Hepatocyte (in vitro differentiated cells): ENCODE measurements around the gene SLC17A7. TPM values are rescaled to one million over a fixed set of nuclear protein-coding genes. Genes with fewer than 3 reads are reported as not detected.

ENCODE experiments used
- DNase-seq: peaks from one replicate; pipeline ENCODE4 v3.0.0-alpha.2; 2016; ENCODE audit warnings: low spot score
- H2AFZ ChIP-seq: fragments of 200-600 bp; sonication (generic); 2 replicates; pipeline ENCODE4 v1.6.0; 2016; ENCODE audit warnings: antibody characterized with exemption, mild to moderate bottlenecking
- H3K27ac ChIP-seq: fragments of 200-600 bp; sonication (generic); 2 replicates; pipeline ENCODE4 v1.5.1; 2016; ENCODE audit warnings: mild to moderate bottlenecking
- H3K27me3 ChIP-seq: fragments of 200-600 bp; sonication (generic); 2 replicates; pipeline ENCODE4 v1.6.1; 2016
- H3K36me3 ChIP-seq: fragments of 200-600 bp; sonication (generic); replicated peaks from 2 replicates; pipeline ENCODE4 v1.5.1; 2016; ENCODE audit warnings: low read depth; ENCODE audit not compliant: insufficient read depth
- H3K4me1 ChIP-seq: fragments of 200-600 bp; sonication (generic); 2 replicates; pipeline ENCODE4 v1.5.1; 2016; ENCODE audit warnings: mild to moderate bottlenecking, moderate library complexity; ENCODE audit not compliant: insufficient read depth
- H3K4me2 ChIP-seq: fragments of 200-600 bp; sonication (generic); 2 replicates; pipeline ENCODE4 v1.6.0; 2016
- H3K4me3 ChIP-seq: fragments of 200-600 bp; sonication (generic); 2 replicates; pipeline ENCODE4 v1.5.1; 2016; ENCODE audit warnings: mild to moderate bottlenecking
- H3K79me2 ChIP-seq: fragments of 200-600 bp; sonication (generic); 2 replicates; pipeline ENCODE4 v1.6.0; 2017; ENCODE audit warnings: mild to moderate bottlenecking
- H3K9me2 ChIP-seq: fragments of 200-600 bp; sonication (generic); replicated peaks from 2 replicates; pipeline ENCODE4 v1.6.0; 2017; ENCODE audit warnings: mild to moderate bottlenecking; ENCODE audit not compliant: insufficient read depth
- H3K9me3 ChIP-seq: fragments of 200-600 bp; sonication (generic); 2 replicates; pipeline ENCODE4 v1.5.1; 2016; ENCODE audit warnings: low read depth, mild to moderate bottlenecking
- H4K20me1 ChIP-seq: fragments of 200-600 bp; sonication (generic); 2 replicates; pipeline ENCODE4 v1.6.0; 2016; ENCODE audit warnings: mild to moderate bottlenecking; ENCODE audit not compliant: insufficient read depth, poor library complexity, severe bottlenecking
- EZH2 ChIP-seq: fragments of 200-600 bp; sonication (generic); IDR thresholded peaks from 2 replicates; pipeline ENCODE4 v1.6.1; 2016; ENCODE audit warnings: antibody characterized with exemption, mild to moderate bottlenecking, borderline replicate concordance
- EZH2phosphoT487 ChIP-seq: fragments of 200-600 bp; sonication (generic); IDR thresholded peaks from one replicate; pipeline ENCODE4 v1.6.1; 2018; ENCODE audit warnings: antibody characterized with exemption, mild to moderate bottlenecking, low read depth, moderate library complexity; ENCODE audit not compliant: unreplicated experiment, severe bottlenecking
- WGBS: methylation state at CpG from one replicate; pipeline ENCODE4 v1.1.6; 2016; ENCODE audit warnings: low lambda C conversion rate; ENCODE audit errors: missing lambda C conversion rate; 5-methylcytosine and 5-hydroxymethylcytosine counted together
- polyA plus RNA-seq: library from polyadenylated mRNA; unstranded; fragments of >200 nt; fragmentation: Nextera tagmentation; extraction: Ambion mirVana; gene quantifications from 2 replicates; pipeline ENCODE4 v1.2.1, GENCODE V29; 2016
- total RNA-seq: library from RNA; depleted of rRNA; stranded (reverse); fragments of >200 nt; gene quantifications from 2 replicates; pipeline ENCODE4 v1.2.3, GENCODE V29; 2014
- TF ChIP-seq, protein P1 (sequence below): fragments of 200-600 bp; sonication (generic); IDR thresholded peaks from 2 replicates; pipeline ENCODE4 v1.5.1; 2016; ENCODE audit warnings: antibody characterized with exemption, mild to moderate bottlenecking; ENCODE audit not compliant: poor library complexity

SLC17A7 gene
- total and polyA plus RNA-seq, 2 experiments from 2014 or later, result 0.13 to 0.51 TPM

- H3K27me3 ChIP-seq, result no peaks in the 10 kb centered on the region
- H3K9me3 ChIP-seq, result no peaks in the 10 kb centered on the region
- WGBS, result 41% methylated on average over 25 of the region's 27 CpGs
- H3K27ac ChIP-seq, result no peak overlapping the region
- H3K36me3 ChIP-seq, result no peaks in the 10 kb centered on the region
- no peaks in the 10 kb centered on the region for H4K20me1 ChIP-seq
- TF ChIP-seq, protein P1, sequence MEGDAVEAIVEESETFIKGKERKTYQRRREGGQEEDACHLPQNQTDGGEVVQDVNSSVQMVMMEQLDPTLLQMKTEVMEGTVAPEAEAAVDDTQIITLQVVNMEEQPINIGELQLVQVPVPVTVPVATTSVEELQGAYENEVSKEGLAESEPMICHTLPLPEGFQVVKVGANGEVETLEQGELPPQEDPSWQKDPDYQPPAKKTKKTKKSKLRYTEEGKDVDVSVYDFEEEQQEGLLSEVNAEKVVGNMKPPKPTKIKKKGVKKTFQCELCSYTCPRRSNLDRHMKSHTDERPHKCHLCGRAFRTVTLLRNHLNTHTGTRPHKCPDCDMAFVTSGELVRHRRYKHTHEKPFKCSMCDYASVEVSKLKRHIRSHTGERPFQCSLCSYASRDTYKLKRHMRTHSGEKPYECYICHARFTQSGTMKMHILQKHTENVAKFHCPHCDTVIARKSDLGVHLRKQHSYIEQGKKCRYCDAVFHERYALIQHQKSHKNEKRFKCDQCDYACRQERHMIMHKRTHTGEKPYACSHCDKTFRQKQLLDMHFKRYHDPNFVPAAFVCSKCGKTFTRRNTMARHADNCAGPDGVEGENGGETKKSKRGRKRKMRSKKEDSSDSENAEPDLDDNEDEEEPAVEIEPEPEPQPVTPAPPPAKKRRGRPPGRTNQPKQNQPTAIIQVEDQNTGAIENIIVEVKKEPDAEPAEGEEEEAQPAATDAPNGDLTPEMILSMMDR, result peak; percentile 56
- no peak for TF ChIP-seq EZH2phosphoT487
- peak overlapping the region; percentile 60 for H3K4me2 ChIP-seq
- H3K79me2 ChIP-seq, result no peaks in the 10 kb centered on the region
- H3K9me2 ChIP-seq, result no peaks in the 10 kb centered on the region
- peaks cover 4% of the 10 kb centered on the region for H3K4me1 ChIP-seq
- no peak overlapping the region for H3K4me3 ChIP-seq
- DNase-seq, result peak; percentile 88
- no peak overlapping the region for H2AFZ ChIP-seq
Measured at GRCh38 chr19:49475995-49476880, 34.9 kb upstream of the SLC17A7 start.

DNA sequence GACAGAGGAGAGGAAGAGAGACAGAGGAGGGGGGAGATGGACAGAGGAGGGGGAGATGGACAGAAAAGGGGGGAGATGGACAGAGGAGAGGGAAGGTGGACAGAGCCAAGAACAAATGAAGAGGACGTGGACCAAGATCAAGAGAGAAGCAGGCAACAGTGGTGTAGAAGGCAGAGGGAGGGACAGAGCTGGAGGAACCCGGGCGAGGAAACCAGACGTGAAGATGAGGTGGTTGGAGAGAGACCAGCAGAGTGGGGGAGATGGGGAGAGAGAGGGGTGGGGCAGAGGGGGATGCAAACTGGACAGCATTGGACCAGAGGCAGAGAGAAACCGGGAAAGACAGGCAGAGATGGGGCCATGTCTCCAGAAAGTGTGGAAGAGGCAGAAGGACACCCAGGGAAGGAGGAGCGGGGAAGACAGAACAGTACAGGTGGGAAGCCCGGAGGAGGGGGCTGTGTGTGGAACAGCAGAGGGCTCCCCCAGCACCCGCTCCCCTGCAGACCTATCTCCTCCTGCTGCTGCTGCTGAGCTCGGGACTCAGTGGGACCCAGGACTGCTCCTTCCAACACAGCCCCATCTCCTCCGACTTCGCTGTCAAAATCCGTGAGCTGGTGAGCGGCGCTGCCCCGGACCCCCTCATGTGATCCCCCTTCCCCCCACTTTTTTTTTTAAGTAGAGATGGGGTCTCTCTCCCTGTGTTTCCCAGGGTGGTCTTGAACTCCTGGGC, 34.0 kb upstream of the SLC17A7 start:
- Histone ChIP-seq H3K9me3 (no peaks in the 10 kb centered on the region), H3K27me3 (no peaks in the 10 kb centered on the region), H3K27ac (no peak overlapping the region), H3K36me3 (no peaks in the 10 kb centered on the region), H2AFZ (no peak overlapping the region), H3K4me2 (no peak overlapping the region), H3K4me1 (peaks cover 4% of the 10 kb centered on the region), H4K20me1 (no peaks in the 10 kb centered on the region), H3K79me2 (no peaks in the 10 kb centered on the region), H3K4me3 (no peak overlapping the region), H3K9me2 (no peaks in the 10 kb centered on the region)
- 77% methylated on average over 9 of the region's 15 CpGs for WGBS
- DNase-seq, result no peak
- TF ChIP-seq, protein P1, result no peak
- TF ChIP-seq EZH2phosphoT487 (no peak), EZH2 (no peak)

DNA sequence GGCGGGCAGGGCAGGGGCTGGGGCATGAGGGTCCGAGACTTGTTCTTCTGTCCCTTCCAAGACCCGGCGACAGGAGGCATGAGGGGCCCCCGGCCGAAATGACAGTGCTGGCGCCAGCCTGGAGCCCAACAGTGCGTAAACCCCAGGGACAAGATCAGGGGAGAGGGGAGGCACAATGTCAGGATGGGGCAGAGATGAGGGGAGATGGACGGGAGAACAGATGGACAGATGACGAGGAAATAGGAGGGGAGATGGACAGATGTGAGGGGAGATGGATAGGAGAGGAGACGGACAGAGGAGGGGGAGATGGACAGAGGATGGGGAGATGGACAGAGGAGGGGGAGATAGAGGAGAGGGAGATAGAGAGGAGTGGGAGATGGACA, 33.2 kb upstream of the SLC17A7 start:
- DNase-seq, result peak; percentile 6
- Histone ChIP-seq H2AFZ (peak overlapping the region; percentile 86), H3K9me2 (no peaks in the 10 kb centered on the region), H3K9me3 (no peaks in the 10 kb centered on the region), H3K79me2 (no peaks in the 10 kb centered on the region), H3K36me3 (no peaks in the 10 kb centered on the region), H3K4me3 (peak overlapping the region; percentile 84), H3K27ac (no peak overlapping the region), H4K20me1 (no peaks in the 10 kb centered on the region), H3K27me3 (no peaks in the 10 kb centered on the region), H3K4me1 (peaks cover 4% of the 10 kb centered on the region), H3K4me2 (peak overlapping the region; percentile 92)
- no peak for TF ChIP-seq EZH2
- TF ChIP-seq EZH2phosphoT487, result no peak
- TF ChIP-seq, protein P1, result no peak
- 37% methylated on average over 10 of the region's 11 CpGs for WGBS
